BLaER1 (cell line): Measurements from ENCODE around the gene NFYC.

Source experiments
- H3K27ac ChIP-seq: shearing (Covaris generic); formaldehyde crosslinking; 2 replicates; pipeline ENCODE4 v1.8.1; 2022
- H3K27me3 ChIP-seq: shearing (Covaris generic); formaldehyde crosslinking; 2 replicates; pipeline ENCODE4 v1.8.1; 2022
- H3K36me3 ChIP-seq: shearing (Covaris generic); formaldehyde crosslinking; 2 replicates; pipeline ENCODE4 v1.8.1; 2022
- H3K4me1 ChIP-seq: shearing (Covaris generic); formaldehyde crosslinking; 2 replicates; pipeline ENCODE4 v1.8.1; 2022
- H3K4me2 ChIP-seq: shearing (Covaris generic); formaldehyde crosslinking; 2 replicates; pipeline ENCODE4 v1.8.1; 2022
- H3K4me3 ChIP-seq: shearing (Covaris generic); formaldehyde crosslinking; 2 replicates; pipeline ENCODE4 v1.8.1; 2022
- H3K9ac ChIP-seq: shearing (Covaris generic); formaldehyde crosslinking; 2 replicates; pipeline ENCODE4 v1.8.1; 2022
- H3K9me3 ChIP-seq: shearing (Covaris generic); formaldehyde crosslinking; 2 replicates; pipeline ENCODE4 v1.8.1; 2022
- H4K20me1 ChIP-seq: shearing (Covaris generic); formaldehyde crosslinking; 2 replicates; pipeline ENCODE4 v1.8.1; 2022
- Cebpa-rat ChIP-seq: shearing (Covaris generic); IDR thresholded peaks from 2 replicates; pipeline ENCODE4 v1.8.1; 2022

The NFYC gene

DNA sequence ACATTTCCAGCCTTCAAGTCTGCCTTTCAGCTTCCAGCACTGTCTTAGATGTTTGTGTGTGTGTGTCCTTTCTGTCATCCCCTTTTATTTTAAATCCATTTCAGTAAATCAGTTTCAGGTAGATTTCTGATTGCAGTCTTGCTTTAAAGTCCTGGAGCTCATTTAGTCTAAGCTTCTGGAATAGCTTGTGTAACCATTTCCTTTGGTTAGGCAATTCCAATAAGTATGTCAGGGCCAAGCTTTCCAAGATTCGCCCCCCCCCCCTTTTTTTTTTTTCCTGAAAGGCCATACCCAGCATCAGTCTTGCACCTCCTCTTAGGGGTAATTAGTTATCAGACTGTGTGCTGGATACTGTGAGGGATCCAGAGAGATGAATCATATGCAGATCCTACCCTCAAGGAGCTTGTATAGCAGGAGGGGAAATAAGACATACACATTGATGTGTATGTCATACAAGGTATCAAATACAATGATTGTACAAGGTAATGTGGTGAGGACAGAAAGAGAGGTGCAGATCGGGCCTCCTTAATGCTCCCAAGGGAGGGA lies 41.3 kb downstream of the NFYC start:
- Histone ChIP-seq H3K9ac (no peak overlapping the region), H3K36me3 (peaks cover 13% of the 10 kb centered on the region; the same call in 1 of the 2 replicates), H3K4me1 (peaks cover 23% of the 10 kb centered on the region), H3K27me3 (no peaks in the 10 kb centered on the region), H3K27ac (no peak overlapping the region), H4K20me1 (peaks cover 73% of the 10 kb centered on the region), H3K4me3 (no peak overlapping the region), H3K9me3 (no peaks in the 10 kb centered on the region; the same call in 1 of the 2 replicates), H3K4me2 (no peak overlapping the region)
- no peak for TF ChIP-seq Cebpa-rat

DNA sequence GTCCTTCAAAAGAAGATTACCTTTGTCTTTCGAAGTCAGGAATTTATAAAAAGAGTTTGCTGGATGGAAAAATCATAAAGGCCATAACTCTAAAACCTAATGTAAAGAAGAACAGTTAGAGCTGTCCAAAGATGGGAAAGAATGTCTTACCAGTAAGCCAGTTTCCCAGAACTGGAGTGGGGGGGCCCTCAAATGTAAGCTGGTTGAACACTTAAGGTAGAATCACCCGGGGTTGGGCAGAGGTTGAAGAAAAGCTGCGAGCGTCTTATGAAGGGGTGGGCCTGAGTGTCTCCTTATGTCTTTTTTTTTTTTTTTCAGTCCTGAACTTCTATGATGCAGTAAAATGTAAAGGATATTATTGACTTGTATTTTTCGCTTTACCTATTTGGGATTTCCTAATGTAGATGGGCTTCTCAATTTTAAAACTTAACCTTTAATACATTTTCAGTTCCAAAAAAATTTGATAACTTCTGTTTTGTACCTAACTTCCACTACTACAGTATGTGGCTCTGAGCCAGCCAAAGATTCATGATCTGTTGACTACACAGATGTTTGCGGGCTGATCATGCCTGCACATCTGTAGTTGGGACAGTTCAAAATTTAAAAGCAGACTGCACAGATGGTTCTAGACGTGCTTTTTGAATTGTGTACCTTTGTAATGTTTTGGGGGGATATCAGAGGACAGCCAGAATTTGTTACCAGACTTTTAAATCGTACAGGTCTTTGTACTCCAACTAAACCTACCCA lies 43.6 kb downstream of the NFYC start:
- H3K9ac ChIP-seq: no peak overlapping the region
- peaks cover 51% of the 10 kb centered on the region for H4K20me1 ChIP-seq
- 0 out of 2 replicates have a peak, but pooled peaks cover 5% of the 10 kb centered on the region for H3K4me1 ChIP-seq
- H3K9me3 ChIP-seq: no peaks in the 10 kb centered on the region; the same call in 1 of the 2 replicates
- no peak overlapping the region for H3K4me3 ChIP-seq
- no peaks in the 10 kb centered on the region for H3K27me3 ChIP-seq
- no peak overlapping the region for H3K27ac ChIP-seq
- no peak for TF ChIP-seq Cebpa-rat
- no peak overlapping the region for H3K4me2 ChIP-seq
- peaks cover 25% of the 10 kb centered on the region for H3K36me3 ChIP-seq

DNA sequence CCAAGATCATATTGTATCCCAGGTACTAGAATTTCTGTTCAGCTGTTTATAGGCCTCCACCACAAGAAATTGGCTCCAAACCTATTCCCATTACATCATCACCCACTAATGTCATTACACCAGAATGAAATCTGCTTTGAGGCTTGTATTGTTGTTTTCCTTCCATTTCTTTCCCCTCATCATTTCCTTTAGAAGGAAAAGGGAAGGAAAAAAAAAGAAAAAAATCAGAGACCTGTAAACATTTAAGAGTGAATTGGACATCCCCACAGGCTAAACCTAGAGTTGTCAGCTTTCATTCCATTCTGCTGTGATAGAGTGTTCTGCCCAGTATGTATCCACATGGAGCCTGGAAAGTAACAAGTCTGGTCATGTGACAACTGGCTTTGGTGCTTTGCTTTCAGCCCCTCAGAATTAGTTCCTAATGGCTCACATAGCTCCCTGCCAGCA lies 44.6 kb downstream of the NFYC start:
- no peak overlapping the region for H3K27ac ChIP-seq
- no peak for TF ChIP-seq Cebpa-rat
- H3K4me2 ChIP-seq: no peak overlapping the region
- 0 out of 2 replicates have a peak, but pooled peaks cover 4% of the 10 kb centered on the region for H3K4me1 ChIP-seq
- no peak overlapping the region for H3K9ac ChIP-seq
- H4K20me1 ChIP-seq: peaks cover 42% of the 10 kb centered on the region
- no peaks in the 10 kb centered on the region for H3K27me3 ChIP-seq
- peaks cover 30% of the 10 kb centered on the region for H3K36me3 ChIP-seq
- no peak overlapping the region for H3K4me3 ChIP-seq
- H3K9me3 ChIP-seq: no peaks in the 10 kb centered on the region; the same call in 1 of the 2 replicates

DNA sequence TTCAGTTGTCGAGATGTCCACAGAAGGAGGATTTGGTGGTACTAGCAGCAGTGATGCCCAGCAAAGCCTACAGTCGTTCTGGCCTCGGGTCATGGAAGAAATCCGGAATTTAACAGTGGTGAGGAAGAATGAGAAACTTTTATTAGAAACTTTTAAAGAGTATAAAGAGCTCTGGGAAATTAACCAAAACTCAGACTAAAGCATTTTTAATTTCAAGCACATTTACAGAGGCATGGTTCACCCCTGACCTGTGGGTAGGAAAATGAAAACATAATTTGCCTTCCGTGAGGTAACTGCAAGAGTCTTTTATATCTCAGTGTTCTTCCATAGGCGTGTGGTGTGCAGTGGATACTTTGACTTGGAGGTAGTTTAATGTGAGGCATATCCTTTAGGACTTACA lies 47.3 kb downstream of the NFYC start:
- Histone ChIP-seq H3K9me3 (no peaks in the 10 kb centered on the region), H4K20me1 (peaks cover 30% of the 10 kb centered on the region), H3K4me3 (no peak overlapping the region), H3K27ac (no peak overlapping the region), H3K36me3 (peaks cover 57% of the 10 kb centered on the region), H3K27me3 (no peaks in the 10 kb centered on the region), H3K9ac (no peak overlapping the region), H3K4me2 (no peak overlapping the region), H3K4me1 (0 out of 2 replicates have a peak, but pooled peaks cover 4% of the 10 kb centered on the region)
- TF ChIP-seq Cebpa-rat: no peak

DNA sequence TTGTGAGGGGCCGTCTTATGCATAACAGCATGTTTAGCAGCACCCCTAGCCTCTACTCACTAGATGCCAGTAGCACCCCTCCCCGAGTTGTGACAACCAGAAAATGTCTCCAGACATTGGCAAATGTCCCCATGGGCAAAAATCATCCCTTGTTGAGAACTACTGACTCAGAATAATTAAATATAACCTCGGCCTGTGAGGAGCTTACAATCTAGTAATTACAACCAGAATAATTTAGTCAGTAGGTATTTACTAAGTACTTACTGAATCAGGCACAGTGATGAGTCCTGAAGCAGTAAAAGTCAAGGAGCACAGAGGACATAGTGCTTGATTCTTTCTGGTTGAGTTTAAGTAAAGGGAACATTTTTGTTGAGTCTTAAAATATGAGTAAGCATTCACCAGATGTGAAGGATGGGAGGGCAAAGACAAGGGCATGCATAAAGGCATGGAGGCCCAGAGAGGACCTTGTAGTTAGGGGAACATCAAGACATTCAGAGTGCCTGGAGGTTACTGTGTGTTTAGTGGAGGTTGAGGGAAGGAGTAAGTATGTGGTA lies 48.0 kb downstream of the NFYC start:
- peaks cover 32% of the 10 kb centered on the region for H4K20me1 ChIP-seq
- no peaks in the 10 kb centered on the region for H3K27me3 ChIP-seq
- H3K4me2 ChIP-seq: no peak overlapping the region
- H3K9me3 ChIP-seq: no peaks in the 10 kb centered on the region
- H3K36me3 ChIP-seq: peaks cover 63% of the 10 kb centered on the region
- 0 out of 2 replicates have a peak, but pooled peaks cover 4% of the 10 kb centered on the region for H3K4me1 ChIP-seq
- TF ChIP-seq Cebpa-rat: no peak
- no peak overlapping the region for H3K4me3 ChIP-seq
- H3K27ac ChIP-seq: no peak overlapping the region
- no peak overlapping the region for H3K9ac ChIP-seq

DNA sequence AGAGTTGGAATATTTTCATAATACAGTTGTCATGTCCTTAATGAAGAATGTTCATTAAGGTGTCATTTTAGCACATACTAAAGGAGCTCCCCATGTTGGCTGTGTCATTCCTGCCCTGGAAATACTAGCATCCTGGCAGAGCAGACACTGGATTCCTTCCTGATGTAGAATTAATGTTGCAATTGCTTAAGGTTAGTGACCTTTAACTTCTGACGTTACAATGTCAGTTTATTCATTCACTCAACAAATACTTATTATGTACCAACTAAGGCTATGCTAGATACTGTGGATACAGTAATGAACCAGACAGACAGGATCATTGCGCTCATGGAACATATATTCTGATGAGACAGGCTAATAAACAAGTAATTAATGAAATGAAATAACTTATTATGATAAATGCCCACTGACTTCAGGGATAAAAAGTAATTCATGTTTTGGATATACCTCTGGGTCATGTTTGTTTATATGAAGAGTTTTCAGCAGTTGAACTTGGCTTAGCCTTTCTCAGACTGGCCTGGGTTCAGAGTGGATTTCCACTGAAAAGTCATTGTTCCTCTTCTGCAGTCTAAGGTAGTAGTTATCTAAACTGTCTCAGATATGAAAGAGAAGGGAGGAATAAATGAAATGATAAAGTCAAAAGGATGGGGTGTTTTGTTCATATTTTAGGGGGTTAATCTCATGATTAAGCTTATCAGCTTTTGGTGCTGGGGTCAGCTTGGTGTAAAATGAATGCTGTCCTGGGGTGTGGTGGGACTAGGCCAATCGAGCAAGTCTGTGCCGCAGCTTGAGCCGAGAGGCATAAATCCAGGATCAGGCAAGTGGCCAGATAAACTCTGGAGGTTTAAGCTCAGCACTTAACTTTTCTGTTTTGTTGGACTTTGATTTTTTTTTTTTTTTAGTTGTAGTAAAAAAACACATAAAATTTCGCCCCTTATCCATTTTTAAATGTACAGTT lies 48.8 kb downstream of the NFYC start:
- Histone ChIP-seq H3K9me3 (no peaks in the 10 kb centered on the region), H3K27me3 (no peaks in the 10 kb centered on the region), H4K20me1 (peaks cover 30% of the 10 kb centered on the region), H3K4me2 (no peak overlapping the region), H3K4me1 (0 out of 2 replicates have a peak, but pooled peaks cover 4% of the 10 kb centered on the region), H3K36me3 (peaks cover 68% of the 10 kb centered on the region), H3K27ac (no peak overlapping the region), H3K4me3 (no peak overlapping the region), H3K9ac (no peak overlapping the region)
- TF ChIP-seq Cebpa-rat: no peak

DNA sequence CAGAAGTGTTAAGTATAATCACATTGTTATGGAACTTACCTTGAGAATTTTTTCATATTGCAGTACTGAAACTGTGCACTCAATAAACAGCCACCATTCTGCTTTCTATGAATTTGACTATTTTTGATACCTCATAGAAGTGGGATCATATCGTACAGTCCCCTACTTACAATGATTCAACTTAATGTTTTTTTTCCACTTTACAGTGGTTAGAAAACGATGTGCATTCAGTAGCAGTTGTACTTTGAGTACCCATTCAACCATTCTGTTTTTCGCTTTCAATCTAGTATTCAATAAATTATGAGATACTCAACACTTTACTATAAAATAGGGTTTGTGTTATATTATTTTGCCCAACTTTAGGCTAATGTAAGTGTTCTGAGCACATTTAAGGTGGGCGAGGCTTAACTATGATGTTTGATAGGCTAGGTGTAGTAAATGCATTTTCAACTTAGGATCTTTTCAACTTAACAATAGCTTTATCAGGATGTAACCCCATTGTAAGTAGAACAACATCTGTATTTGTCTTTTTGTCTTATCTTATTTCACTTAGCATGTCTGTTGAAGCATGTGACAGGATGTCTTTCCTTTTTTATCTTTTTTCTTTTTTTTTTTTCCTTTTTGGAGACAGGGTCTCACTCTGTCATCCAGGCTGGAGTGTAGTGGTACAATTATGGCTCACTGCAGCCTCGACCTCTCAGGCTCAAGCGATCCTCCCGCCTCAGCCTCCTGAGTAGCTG lies 49.7 kb downstream of the NFYC start:
- Histone ChIP-seq H3K4me1 (0 out of 2 replicates have a peak, but pooled peaks cover 4% of the 10 kb centered on the region), H3K9me3 (no peaks in the 10 kb centered on the region), H3K4me3 (no peak overlapping the region), H3K36me3 (peaks cover 71% of the 10 kb centered on the region), H3K9ac (no peak overlapping the region), H4K20me1 (peaks cover 30% of the 10 kb centered on the region), H3K27ac (no peak overlapping the region), H3K27me3 (no peaks in the 10 kb centered on the region), H3K4me2 (no peak overlapping the region)
- no peak for TF ChIP-seq Cebpa-rat

DNA sequence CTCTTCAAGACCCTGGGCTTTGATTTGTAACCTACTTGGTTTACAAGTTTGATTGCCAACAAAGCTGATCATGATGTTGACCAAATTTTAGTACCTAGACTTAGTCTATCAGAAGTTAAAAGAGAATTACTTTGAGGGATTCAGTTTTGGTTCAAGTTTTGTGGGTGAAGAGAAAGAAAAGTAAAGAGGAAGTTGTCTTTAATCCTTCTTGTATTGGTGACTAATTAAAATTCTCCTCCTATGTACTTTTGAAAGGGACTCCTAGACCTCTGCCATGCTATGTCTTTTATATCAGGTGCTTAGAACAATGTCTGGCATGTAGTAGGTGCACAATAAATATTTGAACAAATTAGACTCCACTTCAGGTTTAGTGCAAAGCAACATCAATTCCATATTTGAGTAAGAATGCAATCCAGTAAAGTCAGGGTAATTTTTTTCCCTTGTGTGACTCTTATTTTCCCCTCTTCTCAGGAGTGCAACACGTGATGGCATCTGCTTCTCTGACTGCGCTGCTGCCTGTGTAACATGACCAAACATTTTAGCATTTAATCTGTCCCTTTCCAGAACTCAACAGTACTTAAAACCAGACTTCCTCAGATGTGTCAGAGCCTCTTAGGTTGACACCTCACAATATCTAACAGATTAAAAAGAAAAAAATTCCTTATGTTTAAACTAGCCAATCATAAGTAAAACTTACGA lies 51.0 kb downstream of the NFYC start:
- Histone ChIP-seq H3K36me3 (peaks cover 81% of the 10 kb centered on the region), H3K27ac (no peak overlapping the region), H3K4me2 (no peak overlapping the region), H4K20me1 (peaks cover 30% of the 10 kb centered on the region), H3K9ac (no peak overlapping the region), H3K4me3 (no peak overlapping the region), H3K4me1 (no peaks in the 10 kb centered on the region), H3K27me3 (no peaks in the 10 kb centered on the region), H3K9me3 (no peaks in the 10 kb centered on the region)
- no peak for TF ChIP-seq Cebpa-rat
